ENCODE results near the gene FLNB. TPM values are rescaled to one million over a fixed set of nuclear protein-coding genes. Genes with fewer than 3 reads are reported as not detected.

FLNB gene
- total RNA-seq, 1 experiment from 2014 or later = 127 TPM

GRCh38 chr3:58218904-58219303 is 210.7 kb downstream of the FLNB start:
- POLR2A ChIA-PET = no interaction called here
- CTCF ChIA-PET = interaction anchor here (1.1 to 3.8 kb wide), 4 partner anchors 14 to 87 kb away, joined by 4 to 118 read pairs (median 26); partner anchors contain the start of genes HTD2 and RPP14
- no peaks in the 10 kb centered on the region for H3K27me3 Mint-ChIP-seq (ENCODE audit: low read depth)
- DNase-seq (ENCODE audit: low spot score) = no peak
- peaks cover 14% of the 10 kb centered on the region for H3K4me1 Mint-ChIP-seq
- H3K27ac Mint-ChIP-seq = no peak overlapping the region
- TF ChIP-seq, protein P1, sequence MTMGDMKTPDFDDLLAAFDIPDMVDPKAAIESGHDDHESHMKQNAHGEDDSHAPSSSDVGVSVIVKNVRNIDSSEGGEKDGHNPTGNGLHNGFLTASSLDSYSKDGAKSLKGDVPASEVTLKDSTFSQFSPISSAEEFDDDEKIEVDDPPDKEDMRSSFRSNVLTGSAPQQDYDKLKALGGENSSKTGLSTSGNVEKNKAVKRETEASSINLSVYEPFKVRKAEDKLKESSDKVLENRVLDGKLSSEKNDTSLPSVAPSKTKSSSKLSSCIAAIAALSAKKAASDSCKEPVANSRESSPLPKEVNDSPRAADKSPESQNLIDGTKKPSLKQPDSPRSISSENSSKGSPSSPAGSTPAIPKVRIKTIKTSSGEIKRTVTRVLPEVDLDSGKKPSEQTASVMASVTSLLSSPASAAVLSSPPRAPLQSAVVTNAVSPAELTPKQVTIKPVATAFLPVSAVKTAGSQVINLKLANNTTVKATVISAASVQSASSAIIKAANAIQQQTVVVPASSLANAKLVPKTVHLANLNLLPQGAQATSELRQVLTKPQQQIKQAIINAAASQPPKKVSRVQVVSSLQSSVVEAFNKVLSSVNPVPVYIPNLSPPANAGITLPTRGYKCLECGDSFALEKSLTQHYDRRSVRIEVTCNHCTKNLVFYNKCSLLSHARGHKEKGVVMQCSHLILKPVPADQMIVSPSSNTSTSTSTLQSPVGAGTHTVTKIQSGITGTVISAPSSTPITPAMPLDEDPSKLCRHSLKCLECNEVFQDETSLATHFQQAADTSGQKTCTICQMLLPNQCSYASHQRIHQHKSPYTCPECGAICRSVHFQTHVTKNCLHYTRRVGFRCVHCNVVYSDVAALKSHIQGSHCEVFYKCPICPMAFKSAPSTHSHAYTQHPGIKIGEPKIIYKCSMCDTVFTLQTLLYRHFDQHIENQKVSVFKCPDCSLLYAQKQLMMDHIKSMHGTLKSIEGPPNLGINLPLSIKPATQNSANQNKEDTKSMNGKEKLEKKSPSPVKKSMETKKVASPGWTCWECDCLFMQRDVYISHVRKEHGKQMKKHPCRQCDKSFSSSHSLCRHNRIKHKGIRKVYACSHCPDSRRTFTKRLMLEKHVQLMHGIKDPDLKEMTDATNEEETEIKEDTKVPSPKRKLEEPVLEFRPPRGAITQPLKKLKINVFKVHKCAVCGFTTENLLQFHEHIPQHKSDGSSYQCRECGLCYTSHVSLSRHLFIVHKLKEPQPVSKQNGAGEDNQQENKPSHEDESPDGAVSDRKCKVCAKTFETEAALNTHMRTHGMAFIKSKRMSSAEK (CRISPR knock-in tag; IDR thresholded peaks at IDR 0.05; ENCODE audit: borderline replicate concordance) = no peak
- TF ChIP-seq TCF7 (CRISPR knock-in tag; IDR thresholded peaks at IDR 0.05; ENCODE audit: low read depth) = no peak
- TF ChIP-seq, protein P2, sequence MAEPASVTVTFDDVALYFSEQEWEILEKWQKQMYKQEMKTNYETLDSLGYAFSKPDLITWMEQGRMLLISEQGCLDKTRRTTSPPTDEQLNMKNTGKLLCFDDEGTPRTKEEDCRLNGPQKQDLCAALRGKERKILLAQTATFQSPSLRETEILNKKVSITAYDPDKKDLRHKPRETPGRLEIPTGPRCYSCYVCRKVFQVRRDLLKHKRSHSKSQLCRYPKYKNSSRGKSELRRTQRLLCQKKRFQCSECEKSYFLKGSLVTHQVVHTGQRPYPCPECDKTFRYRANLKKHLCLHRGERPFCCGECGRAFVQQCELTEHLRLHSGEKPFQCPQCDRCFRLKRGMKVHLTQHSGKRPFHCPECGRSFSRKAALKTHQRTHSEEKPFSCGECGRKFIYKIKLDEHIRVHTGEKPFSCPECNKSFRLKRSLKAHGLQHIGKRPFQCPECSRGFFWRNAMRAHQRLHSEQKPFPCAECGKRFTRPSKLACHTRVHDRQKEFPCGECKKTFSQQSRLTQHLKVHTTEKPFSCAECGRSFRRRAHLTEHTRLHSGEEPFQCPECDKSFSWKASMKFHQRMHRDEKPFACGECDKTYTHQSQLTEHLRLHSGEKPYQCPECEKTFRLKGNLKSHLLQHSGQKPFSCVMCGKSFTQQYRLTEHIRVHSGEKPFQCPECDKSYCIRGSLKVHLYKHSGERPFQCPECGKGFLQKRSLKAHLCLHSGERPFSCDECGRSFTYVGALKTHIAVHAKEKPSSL (CRISPR knock-in tag; conservative IDR thresholded peaks at IDR 0.05) = no peak
- TF ChIP-seq CREM (CRISPR knock-in tag; IDR thresholded peaks at IDR 0.05) = no peak
- TF ChIP-seq, protein P3, sequence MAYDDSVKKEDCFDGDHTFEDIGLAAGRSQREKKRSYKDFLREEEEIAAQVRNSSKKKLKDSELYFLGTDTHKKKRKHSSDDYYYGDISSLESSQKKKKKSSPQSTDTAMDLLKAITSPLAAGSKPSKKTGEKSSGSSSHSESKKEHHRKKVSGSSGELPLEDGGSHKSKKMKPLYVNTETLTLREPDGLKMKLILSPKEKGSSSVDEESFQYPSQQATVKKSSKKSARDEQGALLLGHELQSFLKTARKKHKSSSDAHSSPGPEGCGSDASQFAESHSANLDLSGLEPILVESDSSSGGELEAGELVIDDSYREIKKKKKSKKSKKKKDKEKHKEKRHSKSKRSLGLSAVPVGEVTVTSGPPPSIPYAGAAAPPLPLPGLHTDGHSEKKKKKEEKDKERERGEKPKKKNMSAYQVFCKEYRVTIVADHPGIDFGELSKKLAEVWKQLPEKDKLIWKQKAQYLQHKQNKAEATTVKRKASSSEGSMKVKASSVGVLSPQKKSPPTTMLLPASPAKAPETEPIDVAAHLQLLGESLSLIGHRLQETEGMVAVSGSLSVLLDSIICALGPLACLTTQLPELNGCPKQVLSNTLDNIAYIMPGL (CRISPR knock-in tag; IDR thresholded peaks at IDR 0.05) = no peak
- no peak for TF ChIP-seq JUN (CRISPR knock-in tag; IDR thresholded peaks at IDR 0.05)
- TF ChIP-seq ZNF671 (CRISPR knock-in tag; IDR thresholded peaks at IDR 0.05) = no peak
- TF ChIP-seq ZNF423 (CRISPR knock-in tag; IDR thresholded peaks at IDR 0.05) = no peak
- TF ChIP-seq, protein P4, sequence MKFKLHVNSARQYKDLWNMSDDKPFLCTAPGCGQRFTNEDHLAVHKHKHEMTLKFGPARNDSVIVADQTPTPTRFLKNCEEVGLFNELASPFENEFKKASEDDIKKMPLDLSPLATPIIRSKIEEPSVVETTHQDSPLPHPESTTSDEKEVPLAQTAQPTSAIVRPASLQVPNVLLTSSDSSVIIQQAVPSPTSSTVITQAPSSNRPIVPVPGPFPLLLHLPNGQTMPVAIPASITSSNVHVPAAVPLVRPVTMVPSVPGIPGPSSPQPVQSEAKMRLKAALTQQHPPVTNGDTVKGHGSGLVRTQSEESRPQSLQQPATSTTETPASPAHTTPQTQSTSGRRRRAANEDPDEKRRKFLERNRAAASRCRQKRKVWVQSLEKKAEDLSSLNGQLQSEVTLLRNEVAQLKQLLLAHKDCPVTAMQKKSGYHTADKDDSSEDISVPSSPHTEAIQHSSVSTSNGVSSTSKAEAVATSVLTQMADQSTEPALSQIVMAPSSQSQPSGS (CRISPR knock-in tag; IDR thresholded peaks at IDR 0.05; ENCODE audit: borderline replicate concordance, low read depth) = no peak
- TF ChIP-seq ZNF396 (CRISPR knock-in tag; IDR thresholded peaks at IDR 0.05; ENCODE audit: borderline replicate concordance) = no peak
- no peak for ATAC-seq
- no peaks in the 10 kb centered on the region for H3K9me3 Mint-ChIP-seq
- no peaks in the 10 kb centered on the region for H3K36me3 Mint-ChIP-seq
- H3K4me3 Mint-ChIP-seq = no peak overlapping the region

Other genes starting within 250 kb of the FLNB start
- not detected in 3 replicates for gene DNASE1L3, start 202.6 kb downstream of the FLNB start, total RNA-seq (2021)
- 5.4 to 6.5 TPM (median 6.3 TPM) in 3 replicates for gene ABHD6, start 229.4 kb downstream of the FLNB start, total RNA-seq (2021)